KOPT-K1 (cell line): Measurements from ENCODE around the gene ZNF358.

Experiments used
- H3K27ac ChIP-seq: fragments of 200-600 bp; sonication (generic); 2 replicates; pipeline ENCODE4 v1.5.1; 2016; ENCODE audit warnings: antibody characterized with exemption, mild to moderate bottlenecking, low read depth, low read length; ENCODE audit not compliant: poor library complexity, severe bottlenecking
- H3K36me3 ChIP-seq: fragments of 200-600 bp; sonication (generic); 2 replicates; pipeline ENCODE4 v1.5.1; 2017; ENCODE audit warnings: antibody characterized with exemption, mild to moderate bottlenecking, low read length, moderate library complexity; ENCODE audit not compliant: insufficient read depth
- H3K9me3 ChIP-seq: fragments of 200-600 bp; sonication (generic); 2 replicates; pipeline ENCODE4 v1.5.1; 2017; ENCODE audit warnings: antibody characterized with exemption, low read length, mild to moderate bottlenecking; ENCODE audit not compliant: insufficient read depth, poor library complexity, severe bottlenecking

ZNF358 gene

DNA sequence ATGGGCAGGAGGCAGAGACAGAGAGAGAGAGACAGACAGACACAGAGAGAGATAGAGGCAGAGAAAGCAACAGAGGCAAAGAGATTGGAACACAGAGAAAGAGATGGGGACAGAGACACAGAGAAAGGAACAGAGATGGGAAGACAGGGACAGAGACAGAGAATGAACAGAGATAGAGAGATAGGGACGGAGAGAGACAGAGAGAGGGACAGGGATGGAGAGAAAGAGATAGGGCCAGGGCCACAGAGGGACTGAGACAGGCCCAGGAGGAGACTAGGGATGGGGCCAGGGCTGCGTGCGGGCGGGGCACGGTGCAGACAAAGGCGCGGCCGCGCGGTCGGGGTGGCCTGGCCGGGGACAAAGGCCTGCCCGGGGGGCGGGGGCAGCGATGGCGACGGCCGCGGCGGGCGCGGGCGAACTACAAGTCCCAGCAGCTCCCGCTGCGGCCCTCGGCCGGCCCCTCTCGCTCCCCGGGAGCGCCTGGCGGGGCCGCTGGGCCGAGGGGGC lies at the start of gene ZNF358:
Gene ZNF358, plus strand, starts transcription at position 459 of the 507 bp plus-strand sequence. CDS start 3,140 bp downstream, outside the sequence.
- Histone ChIP-seq H3K9me3 (no peaks in the 10 kb centered on the region), H3K27ac (no peak within 1 kb of the TSS), H3K36me3 (no peaks in the 10 kb centered on the region)

DNA sequence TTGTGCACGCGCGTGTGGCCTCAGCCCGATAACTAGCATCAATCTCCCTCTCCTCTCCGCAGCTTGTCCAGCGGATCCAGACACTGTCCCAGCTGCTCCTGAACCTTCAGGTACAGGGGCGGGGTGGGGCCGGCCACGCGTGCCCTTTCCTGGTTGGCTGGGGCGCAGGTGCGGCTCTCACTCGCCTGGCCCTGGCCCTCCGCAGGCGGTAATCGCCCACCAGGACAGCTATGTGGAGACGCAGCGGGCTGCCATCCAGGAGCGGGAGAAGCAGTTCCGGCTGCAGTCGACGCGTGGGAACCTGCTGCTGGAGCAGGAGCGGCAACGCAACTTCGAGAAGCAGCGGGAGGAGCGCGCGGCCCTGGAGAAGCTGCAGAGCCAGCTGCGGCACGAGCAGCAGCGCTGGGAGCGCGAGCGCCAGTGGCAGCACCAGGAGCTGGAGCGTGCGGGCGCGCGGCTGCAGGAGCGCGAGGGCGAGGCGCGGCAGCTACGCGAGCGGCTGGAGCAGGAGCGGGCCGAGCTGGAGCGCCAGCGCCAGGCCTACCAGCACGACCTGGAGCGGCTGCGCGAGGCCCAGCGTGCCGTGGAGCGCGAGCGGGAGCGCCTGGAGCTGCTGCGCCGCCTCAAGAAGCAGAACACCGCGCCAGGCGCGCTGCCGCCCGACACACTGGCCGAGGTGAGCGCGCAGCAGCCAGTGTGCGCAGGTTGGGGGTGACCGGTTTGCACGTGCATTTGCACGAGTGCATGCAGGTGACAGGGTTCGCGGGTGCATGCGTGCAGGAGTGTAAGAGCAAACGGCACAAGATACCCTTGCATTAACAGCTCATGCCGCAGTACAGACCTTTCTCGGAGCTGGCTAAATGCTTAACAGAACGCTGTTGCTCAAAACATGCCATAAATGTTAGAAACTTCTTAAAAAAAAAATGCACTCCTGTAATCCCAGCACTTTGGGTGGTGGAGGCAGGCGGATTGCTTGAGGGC lies 48.6 kb upstream of the ZNF358 start:
- Histone ChIP-seq H3K9me3 (no peaks in the 10 kb centered on the region), H3K36me3 (peaks cover 96% of the 10 kb centered on the region)

DNA sequence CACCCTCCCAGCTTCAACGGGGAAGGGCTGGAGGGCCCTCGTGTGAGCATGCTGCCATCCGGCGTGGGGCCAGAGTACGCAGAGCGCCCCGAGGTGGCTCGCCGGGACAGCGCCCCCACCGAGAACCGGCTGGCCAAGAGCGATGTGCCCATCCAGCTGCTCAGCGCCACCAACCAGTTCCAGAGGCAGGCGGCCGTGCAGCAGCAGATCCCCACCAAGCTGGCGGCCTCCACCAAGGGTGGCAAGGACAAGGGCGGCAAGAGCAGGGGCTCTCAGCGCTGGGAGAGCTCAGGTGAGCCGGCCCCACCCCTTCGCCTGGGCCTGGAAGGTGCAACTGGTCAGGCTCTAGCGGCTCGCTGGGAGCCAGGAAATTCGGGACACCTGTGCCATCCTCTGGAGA lies 47.1 kb upstream of the ZNF358 start:
- H3K27ac ChIP-seq, result no peak overlapping the region
- no peaks in the 10 kb centered on the region for H3K9me3 ChIP-seq
- peaks cover 90% of the 10 kb centered on the region for H3K36me3 ChIP-seq

More for the DNA sequence above, 48.6 kb upstream of the ZNF358 start:
- no peak overlapping the region for H3K27ac ChIP-seq

DNA sequence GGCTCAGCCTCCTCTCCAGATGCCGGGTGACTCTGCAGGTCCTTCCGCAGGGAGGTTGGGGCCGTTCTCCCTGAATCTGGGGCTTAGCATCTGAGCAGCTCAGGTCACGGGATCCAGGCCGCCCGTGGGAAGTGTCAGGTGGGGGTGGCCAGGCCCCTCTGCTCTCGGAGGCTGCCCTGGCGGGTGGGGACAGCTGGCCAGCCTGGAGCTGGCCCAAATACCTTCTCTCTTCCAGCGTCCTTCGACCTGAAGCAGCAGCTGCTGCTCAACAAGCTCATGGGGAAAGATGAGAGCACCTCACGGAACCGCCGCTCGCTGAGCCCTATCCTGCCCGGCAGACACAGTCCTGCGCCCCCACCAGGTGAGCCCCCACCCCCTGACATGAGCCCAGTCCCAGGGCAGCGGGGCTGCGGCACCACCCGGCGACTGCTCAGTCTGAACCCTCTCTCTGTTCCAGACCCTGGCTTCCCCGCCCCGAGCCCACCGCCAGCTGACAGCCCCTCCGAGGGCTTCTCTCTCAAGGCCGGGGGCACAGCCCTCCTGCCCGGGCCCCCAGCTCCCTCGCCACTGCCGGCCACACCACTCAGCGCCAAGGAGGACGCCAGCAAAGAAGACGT lies 46.1 kb upstream of the ZNF358 start:
- Histone ChIP-seq H3K36me3 (peaks cover 81% of the 10 kb centered on the region), H3K9me3 (no peaks in the 10 kb centered on the region), H3K27ac (no peak overlapping the region)

DNA sequence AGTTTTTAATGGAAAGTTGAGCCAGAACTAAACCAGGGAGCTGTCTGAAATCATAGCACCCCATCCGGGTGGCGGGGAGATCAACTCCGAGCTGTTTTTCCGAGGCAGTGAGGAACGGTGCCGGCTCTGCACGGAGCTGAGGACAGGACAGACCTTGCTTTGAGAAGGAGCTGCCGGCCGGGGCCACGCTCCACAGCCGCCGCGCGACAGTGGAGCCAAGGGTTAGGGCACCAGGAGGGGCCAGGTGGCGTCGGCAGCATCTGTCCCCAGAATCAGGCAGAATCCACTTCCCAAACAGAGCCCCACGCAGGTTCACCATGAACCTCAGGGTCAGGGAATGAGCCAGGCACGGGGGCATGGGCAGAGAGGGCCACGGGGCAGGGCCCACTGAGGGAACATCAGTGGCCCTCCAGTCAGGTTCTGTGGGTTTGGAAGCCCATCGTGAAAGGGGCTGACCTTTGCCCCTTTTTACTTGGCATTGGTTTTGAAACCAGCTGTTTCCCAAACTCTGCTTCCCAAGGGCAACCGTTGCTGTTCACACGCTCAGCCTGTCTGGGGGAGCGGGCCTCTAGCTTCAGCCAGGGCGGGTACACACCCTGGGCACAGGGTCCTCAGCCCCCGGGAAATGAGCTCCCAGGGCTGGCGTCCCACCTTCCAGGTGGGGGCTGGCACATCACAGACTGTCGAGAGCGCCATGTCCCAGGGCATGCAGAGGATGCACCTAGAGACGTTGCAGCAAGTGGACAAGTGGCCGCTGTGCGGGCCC lies 45.2 kb upstream of the ZNF358 start:
- Histone ChIP-seq H3K36me3 (peaks cover 71% of the 10 kb centered on the region), H3K9me3 (no peaks in the 10 kb centered on the region), H3K27ac (no peak overlapping the region)

DNA sequence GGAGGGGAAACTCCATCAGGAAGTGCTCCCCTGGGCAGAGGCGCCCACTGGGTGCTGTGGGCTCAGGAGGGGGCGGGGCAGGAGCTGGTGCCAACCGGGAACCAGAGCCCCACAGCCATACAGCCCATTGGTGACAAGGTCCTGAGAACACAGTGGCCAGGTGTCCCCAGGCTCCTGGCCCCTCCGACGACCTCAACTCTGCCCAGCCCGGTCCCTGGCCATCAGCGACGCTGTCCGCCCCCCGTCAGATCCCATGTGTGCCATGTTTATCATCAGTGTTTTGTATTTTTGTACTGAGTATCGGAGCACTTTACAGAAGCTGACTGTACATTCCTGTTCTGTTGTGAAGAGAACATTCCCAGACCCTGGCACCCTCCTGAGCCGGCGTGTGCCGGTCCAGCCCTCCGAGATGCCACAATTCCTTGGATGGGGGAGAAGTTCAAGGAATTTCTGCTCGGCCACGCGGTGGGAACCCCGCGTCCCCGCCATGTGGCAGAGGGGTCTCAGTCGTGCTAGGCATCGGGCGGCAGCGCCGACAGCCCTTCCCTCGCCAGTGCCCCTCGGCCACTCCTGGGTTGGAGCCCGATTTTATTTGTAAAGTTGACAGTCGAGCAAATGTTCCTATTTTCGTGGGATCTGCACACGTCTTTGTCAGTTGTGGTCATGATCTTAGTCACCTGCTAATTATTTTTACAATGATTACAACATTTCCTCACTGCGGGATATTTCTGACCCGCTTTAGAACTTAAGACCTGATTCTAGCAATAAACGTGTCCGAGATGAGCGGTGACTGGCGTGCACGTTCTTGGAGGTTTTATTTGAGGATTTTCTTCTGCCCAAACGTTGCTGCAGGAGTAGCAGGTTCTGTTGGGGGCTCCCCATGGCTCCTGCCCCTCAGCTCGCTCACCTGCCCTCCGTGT lies 43.9 kb upstream of the ZNF358 start:
- Histone ChIP-seq H3K27ac (no peak overlapping the region), H3K36me3 (peaks cover 62% of the 10 kb centered on the region), H3K9me3 (no peaks in the 10 kb centered on the region)

DNA sequence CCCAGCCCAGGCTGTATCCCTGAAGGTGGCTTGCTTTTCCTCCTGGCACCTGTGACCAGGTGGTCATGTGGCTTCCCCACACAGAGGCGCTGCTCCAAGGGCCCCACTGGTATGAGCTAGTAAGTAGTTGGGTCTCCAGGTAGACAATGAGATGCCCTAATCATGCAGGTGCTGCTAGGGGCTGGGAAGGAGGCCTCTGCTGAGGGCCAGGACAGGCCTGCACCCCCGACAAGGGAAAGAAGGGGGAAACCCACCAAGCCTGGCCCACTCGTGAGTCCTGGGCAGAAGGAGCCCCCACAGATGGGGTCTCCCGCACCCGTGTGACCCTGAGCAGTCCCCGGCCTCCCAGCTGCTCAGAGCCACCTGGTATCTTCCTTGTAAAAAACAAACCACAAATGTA lies 40.2 kb upstream of the ZNF358 start:
- no peak overlapping the region for H3K27ac ChIP-seq
- peaks cover 26% of the 10 kb centered on the region for H3K36me3 ChIP-seq
- H3K9me3 ChIP-seq, result no peaks in the 10 kb centered on the region

DNA sequence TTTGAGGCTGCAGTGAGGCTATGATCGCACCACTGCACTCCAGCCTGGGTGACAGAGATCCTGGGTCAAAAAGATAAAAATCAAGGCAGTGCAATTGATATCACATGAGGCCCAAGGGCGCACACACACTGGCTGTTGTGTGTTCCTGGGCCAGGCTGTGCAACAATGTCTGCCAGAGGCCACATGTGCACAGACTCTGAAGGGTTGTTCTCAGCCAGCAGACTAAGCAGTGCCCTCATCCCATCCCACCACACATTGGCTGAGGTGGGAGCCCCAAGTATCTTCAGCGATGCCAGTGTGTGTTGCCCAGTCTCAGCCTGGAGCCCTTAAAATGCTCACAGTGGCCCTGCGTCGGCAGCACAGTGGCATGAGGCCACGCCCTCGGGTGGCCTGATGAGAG lies 39.7 kb upstream of the ZNF358 start:
- Histone ChIP-seq H3K9me3 (no peaks in the 10 kb centered on the region), H3K27ac (no peak overlapping the region), H3K36me3 (peaks cover 20% of the 10 kb centered on the region)

DNA sequence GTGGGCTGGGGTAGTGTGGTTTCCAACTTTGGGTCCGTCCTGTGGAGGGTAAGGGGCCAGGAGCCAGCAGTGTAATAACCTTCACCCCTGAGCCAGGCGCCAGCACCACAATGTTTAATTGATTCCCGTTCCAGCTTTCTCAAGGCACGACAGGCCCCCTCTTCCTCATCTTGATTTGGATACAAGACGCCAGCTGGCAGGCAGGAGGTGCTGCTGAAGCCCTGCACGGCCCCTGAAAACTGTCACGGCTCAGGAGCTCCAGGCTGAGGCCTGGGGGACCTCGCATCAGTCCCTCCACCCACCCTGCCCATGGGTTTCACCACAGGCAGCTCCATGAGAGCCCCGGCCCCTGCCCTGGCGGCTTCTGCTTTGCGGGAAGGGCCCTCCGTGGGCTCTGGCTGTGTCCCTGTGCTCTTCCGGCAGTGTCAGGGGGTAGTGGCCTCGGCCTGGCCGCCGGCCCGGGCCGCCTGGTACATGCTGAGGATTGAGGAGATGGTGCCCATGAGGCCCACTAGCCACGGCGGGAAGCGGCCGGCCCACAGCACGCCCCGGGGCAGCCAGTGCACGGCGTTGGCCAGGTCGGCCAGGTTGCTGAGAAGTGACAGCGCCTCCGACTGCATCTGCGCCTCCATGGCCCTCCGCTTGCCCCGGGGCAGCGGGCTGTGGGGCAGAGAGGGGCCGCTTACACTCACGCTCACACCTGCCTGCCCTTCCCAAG lies 39.0 kb upstream of the ZNF358 start:
- Histone ChIP-seq H3K9me3 (no peaks in the 10 kb centered on the region), H3K27ac (no peak overlapping the region), H3K36me3 (peaks cover 13% of the 10 kb centered on the region)

DNA sequence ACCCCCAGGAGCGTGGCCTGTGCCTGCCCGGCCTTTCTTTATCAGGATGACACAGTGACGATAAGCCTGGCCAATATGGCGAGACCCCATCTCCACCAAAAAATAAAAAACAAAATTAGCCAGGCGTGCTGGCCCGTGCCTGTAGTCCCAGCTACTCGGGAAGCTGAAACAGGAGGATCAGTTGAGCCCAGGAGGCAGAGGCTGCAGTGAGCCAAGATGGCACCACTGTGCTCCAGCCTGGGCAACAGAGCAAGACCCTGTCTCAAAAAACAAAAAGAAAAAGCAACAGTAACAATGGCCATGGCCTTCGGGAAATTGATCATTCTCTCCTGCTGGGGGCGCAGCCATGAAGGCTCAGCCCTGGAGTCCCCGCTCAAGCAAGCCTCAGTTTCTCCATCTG lies 38.1 kb upstream of the ZNF358 start:
- H3K9me3 ChIP-seq, result no peaks in the 10 kb centered on the region
- no peak overlapping the region for H3K27ac ChIP-seq
- peaks cover 5% of the 10 kb centered on the region; the same call in 1 of the 2 replicates for H3K36me3 ChIP-seq

DNA sequence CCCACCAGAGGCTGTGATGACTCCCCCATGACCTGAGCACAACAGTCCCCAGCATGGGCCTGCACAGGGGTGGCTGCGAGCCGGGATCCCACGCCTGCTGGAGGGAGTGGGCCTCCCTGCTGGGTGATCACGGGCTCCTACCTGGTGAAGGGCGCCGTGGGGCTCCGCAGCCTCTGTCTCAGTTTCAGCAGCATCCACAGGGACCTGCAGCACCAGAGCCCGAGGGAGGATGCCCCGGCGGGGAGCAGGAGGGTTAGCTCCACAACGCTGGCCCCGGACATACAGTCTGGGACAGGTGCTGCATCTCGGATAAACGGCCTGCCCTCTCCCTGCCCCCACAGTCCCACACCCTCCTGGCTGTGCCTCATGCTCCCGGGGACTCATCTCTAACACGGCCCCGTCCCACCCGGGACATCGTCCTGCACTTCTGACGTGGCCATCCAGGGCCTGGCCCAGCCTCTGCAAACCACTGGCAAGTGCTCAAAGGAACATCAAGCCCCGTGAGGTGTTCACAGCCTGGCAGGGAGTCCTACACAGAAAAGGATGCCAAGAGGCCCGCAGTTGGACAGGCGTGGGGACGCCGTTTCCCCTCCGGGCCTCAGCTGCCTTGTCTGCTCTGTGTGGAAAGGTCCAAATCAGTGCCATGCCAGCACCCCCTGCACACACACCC lies 37.6 kb upstream of the ZNF358 start:
- no peaks in the 10 kb centered on the region; the same call in 1 of the 2 replicates for H3K36me3 ChIP-seq
- H3K27ac ChIP-seq, result no peak overlapping the region
- H3K9me3 ChIP-seq, result no peaks in the 10 kb centered on the region

DNA sequence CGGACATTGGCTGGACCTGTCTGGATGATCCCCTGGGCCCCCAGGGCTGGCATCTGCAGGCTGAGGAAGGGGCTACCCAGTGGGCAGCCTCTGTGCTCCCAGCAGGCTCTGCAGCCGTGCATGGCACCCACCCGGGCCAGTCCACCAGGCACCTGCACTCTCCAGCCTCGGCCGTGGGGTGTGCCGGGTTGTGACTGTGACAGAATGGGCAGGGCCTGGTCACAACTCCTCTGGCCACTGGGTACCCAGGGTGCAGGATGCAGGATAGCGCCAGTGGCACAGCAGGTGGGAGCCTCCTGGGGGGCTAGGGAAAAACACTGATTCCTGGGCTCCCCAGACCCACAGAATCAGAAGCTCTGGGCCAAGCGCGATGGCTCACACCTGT lies 37.1 kb upstream of the ZNF358 start:
- H3K27ac ChIP-seq, result no peak overlapping the region

More for the DNA sequence above, 37.1 kb upstream of the ZNF358 start:
- no peaks in the 10 kb centered on the region; the same call in 1 of the 2 replicates for H3K36me3 ChIP-seq
- H3K9me3 ChIP-seq, result no peaks in the 10 kb centered on the region
